ENCODE data around the gene EFNB3. TPM values are rescaled to one million over a fixed set of nuclear protein-coding genes. Genes with fewer than 3 reads are reported as not detected.

Gene EFNB3
- total and polyA plus RNA-seq, 10 of the 15 experiments (the other 5 are each of a cell fraction or from before 2014, with no cell fraction given): 0.01 to 0.13 (median 0.04) TPM; not detected in 5

DNA sequence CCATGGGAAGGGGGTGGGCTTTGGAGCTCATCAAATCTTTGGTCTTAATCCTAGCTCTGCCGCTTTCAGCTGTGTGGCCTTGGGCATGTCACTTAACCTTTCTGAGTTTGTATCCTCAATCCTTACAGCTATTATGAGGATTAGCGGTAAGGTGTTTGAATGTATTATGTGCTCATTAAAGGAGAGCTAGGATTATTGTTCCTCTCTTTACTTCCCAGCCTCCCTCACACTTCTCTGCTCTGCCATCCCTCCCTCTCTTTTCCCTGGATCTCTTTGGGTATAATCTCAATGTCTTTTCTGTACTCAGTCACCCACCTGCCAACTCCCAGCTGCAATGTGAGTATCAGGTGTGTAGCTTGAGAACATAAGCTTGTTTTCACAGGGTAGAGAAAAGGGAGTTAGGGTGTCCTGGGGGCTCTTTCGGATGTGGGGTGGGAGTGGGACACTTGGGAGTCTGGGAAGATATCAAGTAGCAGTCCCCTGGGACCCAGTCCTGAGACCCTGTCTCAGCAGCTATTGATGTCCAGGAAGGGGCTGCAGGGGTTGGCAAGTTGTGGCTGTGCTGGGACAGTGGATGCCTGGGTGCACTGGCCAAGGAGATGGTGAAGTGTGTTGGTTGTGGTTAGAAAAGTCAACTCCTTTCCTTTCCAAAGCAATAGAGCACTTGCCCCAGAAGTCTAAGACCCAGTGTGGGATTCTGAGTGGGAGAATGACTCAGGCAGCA, 1.8 kb downstream of the EFNB3 start:
- Histone ChIP-seq H3K4me1 (ENCODE audit: control insufficient read depth, insufficient read depth, low read length) (peaks cover 5% of the 10 kb centered on the region), H3K27me3 (replicated peaks in 1 of 2; ENCODE audit: control insufficient read depth in 2 of 2, insufficient read depth in 2 of 2, low read length in 1 of 2) (peaks cover 3 to 5% of the 10 kb centered on the region in 2 experiments; a peak in 3 of 4 replicates), H3K79me2 (ENCODE audit: control insufficient read depth, insufficient read depth, low read length) (no peaks in the 10 kb centered on the region), H4K20me1 (ENCODE audit: control insufficient read depth, insufficient read depth) (no peaks in the 10 kb centered on the region), H3K27ac (ENCODE audit: control insufficient read depth, insufficient read depth) (no peak overlapping the region), H3K9ac (ENCODE audit: control insufficient read depth, insufficient read depth, low read length) (no peak overlapping the region), H2AFZ (ENCODE audit: control insufficient read depth, low read depth, low read length) (no peak overlapping the region), H3K9me3 (replicated peaks; ENCODE audit: control insufficient read depth, insufficient read depth, low read length) (no peaks in the 10 kb centered on the region), H3K36me3 (ENCODE audit: control insufficient read depth in 2 of 2, insufficient read depth in 2 of 2, low read length in 1 of 2) (no peaks in the 10 kb centered on the region; a peak in 2 of 4 replicates), H3K4me2 (ENCODE audit: control insufficient read depth, insufficient read depth) (no peak overlapping the region), H3K4me3 (no peak overlapping the region)
- POLR2A ChIA-PET: interaction anchor here (1.2 kb wide), 1 partner anchor 21 kb away, joined by 3 read pairs; no protein-coding TSS in a partner anchor
- SMC1A ChIA-PET (ENCODE audit: uncharacterized antibody, unreplicated experiment): interaction anchor here (1.2 kb wide), 1 partner anchor 24 kb away, joined by 3 read pairs; no protein-coding TSS in a partner anchor
- TF ChIP-seq, protein P1, sequence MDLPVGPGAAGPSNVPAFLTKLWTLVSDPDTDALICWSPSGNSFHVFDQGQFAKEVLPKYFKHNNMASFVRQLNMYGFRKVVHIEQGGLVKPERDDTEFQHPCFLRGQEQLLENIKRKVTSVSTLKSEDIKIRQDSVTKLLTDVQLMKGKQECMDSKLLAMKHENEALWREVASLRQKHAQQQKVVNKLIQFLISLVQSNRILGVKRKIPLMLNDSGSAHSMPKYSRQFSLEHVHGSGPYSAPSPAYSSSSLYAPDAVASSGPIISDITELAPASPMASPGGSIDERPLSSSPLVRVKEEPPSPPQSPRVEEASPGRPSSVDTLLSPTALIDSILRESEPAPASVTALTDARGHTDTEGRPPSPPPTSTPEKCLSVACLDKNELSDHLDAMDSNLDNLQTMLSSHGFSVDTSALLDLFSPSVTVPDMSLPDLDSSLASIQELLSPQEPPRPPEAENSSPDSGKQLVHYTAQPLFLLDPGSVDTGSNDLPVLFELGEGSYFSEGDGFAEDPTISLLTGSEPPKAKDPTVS (IDR thresholded peaks at IDR 0.05; ENCODE audit: low read depth, low read length): no peak
- TF ChIP-seq POLR2AphosphoS2 (IDR thresholded peaks at IDR 0.05; ENCODE audit: low read depth, low read length): no peak
- no peak for TF ChIP-seq POLR2AphosphoS5 (IDR thresholded peaks at IDR 0.05; ENCODE audit: low read length)
- TF ChIP-seq SIX5 (IDR thresholded peaks at IDR 0.05; ENCODE audit: low read depth, low read length, severe bottlenecking): no peak
- TF ChIP-seq, protein P2, sequence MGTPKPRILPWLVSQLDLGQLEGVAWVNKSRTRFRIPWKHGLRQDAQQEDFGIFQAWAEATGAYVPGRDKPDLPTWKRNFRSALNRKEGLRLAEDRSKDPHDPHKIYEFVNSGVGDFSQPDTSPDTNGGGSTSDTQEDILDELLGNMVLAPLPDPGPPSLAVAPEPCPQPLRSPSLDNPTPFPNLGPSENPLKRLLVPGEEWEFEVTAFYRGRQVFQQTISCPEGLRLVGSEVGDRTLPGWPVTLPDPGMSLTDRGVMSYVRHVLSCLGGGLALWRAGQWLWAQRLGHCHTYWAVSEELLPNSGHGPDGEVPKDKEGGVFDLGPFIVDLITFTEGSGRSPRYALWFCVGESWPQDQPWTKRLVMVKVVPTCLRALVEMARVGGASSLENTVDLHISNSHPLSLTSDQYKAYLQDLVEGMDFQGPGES (IDR thresholded peaks at IDR 0.05): no peak
- TF ChIP-seq TARDBP (IDR thresholded peaks at IDR 0.05; ENCODE audit: borderline replicate concordance): no peak
- CTCF ChIA-PET: interaction anchor here (1.4 to 1.7 kb wide), 2 partner anchors 19 to 37 kb away, joined by 5 to 6 read pairs; partner anchors contain the start of genes TP53 and WRAP53
- BruUV-seq (replicated peaks): no TSS peak
- ATAC-seq: no peak
- intact Hi-C loops (cut with micrococcal nuclease; ENCODE audit: unreplicated experiment) (no loop called here), in situ Hi-C loops (cut with MboI) (no loop called here)
- RAD21 ChIA-PET (ENCODE audit: unreplicated experiment): no interaction called here
- no peak for DNase-seq (ENCODE audit: low read depth, low spot score)
- no peak for FAIRE-seq
- 53% methylated on average over 3 of the region's 3 CpGs for WGBS (ENCODE audit: insufficient coverage, insufficient replicate concordance, low lambda C conversion rate, missing lambda C conversion rate)
